KMS-11 (cell line): ENCODE results near the gene DNAJA4.
"Not testable (repeated sequence)": the region's sequence is repeated elsewhere in the genome, so short reads cannot be mapped to it uniquely, and the experiment has no call there.

Experiments used
- H2AFZ ChIP-seq: fragments of 200-600 bp; sonication (generic); 2 replicates; pipeline ENCODE4 v1.6.1; 2016; ENCODE audit warnings: antibody characterized with exemption, mixed run types, low read depth
- H3K27ac ChIP-seq: fragments of 200-600 bp; sonication (generic); 2 replicates; pipeline ENCODE4 v1.6.1; 2016; ENCODE audit warnings: mild to moderate bottlenecking, mixed run types
- H3K27me3 ChIP-seq: fragments of 200-600 bp; sonication (generic); 2 replicates; pipeline ENCODE4 v1.6.1; 2017; ENCODE audit warnings: mild to moderate bottlenecking, low read depth, mixed run types, moderate library complexity; ENCODE audit not compliant: insufficient read depth
- H3K36me3 ChIP-seq: fragments of 200-600 bp; sonication (generic); 2 replicates; pipeline ENCODE4 v1.6.1; 2017; ENCODE audit warnings: mild to moderate bottlenecking, mixed run types; ENCODE audit not compliant: insufficient read depth
- H3K4me1 ChIP-seq: fragments of 200-600 bp; sonication (generic); 2 replicates; pipeline ENCODE4 v1.6.1; 2016; ENCODE audit warnings: mild to moderate bottlenecking, low read depth, mixed run types; ENCODE audit not compliant: poor library complexity, severe bottlenecking
- H3K4me2 ChIP-seq: fragments of 200-600 bp; sonication (generic); 2 replicates; pipeline ENCODE4 v1.7.0; 2016; ENCODE audit warnings: mild to moderate bottlenecking, mixed run types
- H3K4me3 ChIP-seq: fragments of 200-600 bp; sonication (generic); IDR thresholded peaks from 2 replicates; pipeline ENCODE4 v1.6.1; 2017; ENCODE audit warnings: low read depth, low read length, mixed read lengths; ENCODE audit not compliant: insufficient read depth
- H3K79me2 ChIP-seq: fragments of 200-600 bp; sonication (generic); 2 replicates; pipeline ENCODE4 v1.6.1; 2016; ENCODE audit warnings: low read depth, mixed run types; ENCODE audit not compliant: insufficient read depth
- H3K9ac ChIP-seq: fragments of 200-600 bp; sonication (generic); 2 replicates; pipeline ENCODE4 v1.6.1; 2016; ENCODE audit warnings: mild to moderate bottlenecking, mixed run types
- H4K20me1 ChIP-seq: fragments of 200-600 bp; sonication (generic); 2 replicates; pipeline ENCODE4 v1.6.1; 2016; ENCODE audit warnings: mild to moderate bottlenecking, mixed run types; ENCODE audit not compliant: insufficient read depth
- CTCF ChIP-seq: fragments of 200-600 bp; sonication (generic); conservative IDR thresholded peaks from 2 replicates; pipeline ENCODE4 v1.6.1; 2017; ENCODE audit warnings: low read depth, mild to moderate bottlenecking, antibody characterized with exemption, low read length, moderate library complexity, mixed read lengths

Gene DNAJA4

GRCh38 chr15:78244893-78245292 lies 19.5 kb upstream of the DNAJA4 start:
- no peak for TF ChIP-seq CTCF
- Histone ChIP-seq H3K79me2 (no peaks in the 10 kb centered on the region), H3K27ac (no peak overlapping the region), H3K4me3 (no peak overlapping the region), H3K27me3 (no peaks in the 10 kb centered on the region), H3K4me2 (no peak overlapping the region), H2AFZ (no peak overlapping the region), H4K20me1 (no peaks in the 10 kb centered on the region), H3K4me1 (no peaks in the 10 kb centered on the region), H3K36me3 (no peaks in the 10 kb centered on the region), H3K9ac (no peak overlapping the region)

GRCh38 chr15:78245392-78245791 lies 19.0 kb upstream of the DNAJA4 start:
- H3K4me1 ChIP-seq, H3K27ac ChIP-seq, H3K36me3 ChIP-seq, H3K27me3 ChIP-seq, H3K79me2 ChIP-seq, H3K4me3 ChIP-seq, H4K20me1 ChIP-seq, H3K9ac ChIP-seq, H3K4me2 ChIP-seq, H2AFZ ChIP-seq: not testable (repeated sequence)

DNA sequence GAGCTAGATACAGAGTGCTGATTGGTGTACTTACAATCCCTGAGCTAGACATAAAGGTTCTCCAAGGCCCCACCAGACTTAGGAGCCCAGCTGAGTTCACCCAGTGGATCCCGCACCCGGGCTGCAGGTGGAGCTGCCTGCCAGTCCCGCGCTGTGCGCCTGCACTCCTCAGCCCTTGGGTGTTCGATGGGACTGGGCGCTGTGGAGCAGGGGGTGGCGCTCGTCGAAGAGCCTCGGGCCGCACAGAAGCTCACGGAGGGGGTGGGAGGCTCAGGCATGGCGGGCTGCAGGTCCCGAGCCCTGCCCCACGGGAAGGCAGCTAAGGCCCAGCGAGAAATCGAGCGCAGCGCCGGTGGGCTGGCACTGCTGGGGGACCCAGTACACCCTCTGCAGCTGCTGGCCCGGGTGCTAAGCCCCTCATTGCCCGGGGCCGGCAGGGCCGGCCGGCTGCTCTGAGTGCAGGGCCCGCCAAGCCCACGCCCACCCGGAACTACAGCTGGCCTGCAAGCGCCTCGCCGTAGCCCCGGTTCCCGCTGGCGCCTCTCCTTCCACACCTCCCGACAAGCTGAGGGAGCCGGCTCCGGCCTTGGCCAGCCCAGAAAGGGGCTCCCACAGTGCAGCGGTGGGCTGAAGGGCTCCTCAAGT lies 18.3 kb upstream of the DNAJA4 start:
- not testable (repeated sequence) for H3K4me3 ChIP-seq, H3K79me2 ChIP-seq, H3K27me3 ChIP-seq, H3K9ac ChIP-seq, H3K4me2 ChIP-seq, H3K4me1 ChIP-seq, H2AFZ ChIP-seq, H3K27ac ChIP-seq, H4K20me1 ChIP-seq, H3K36me3 ChIP-seq

DNA sequence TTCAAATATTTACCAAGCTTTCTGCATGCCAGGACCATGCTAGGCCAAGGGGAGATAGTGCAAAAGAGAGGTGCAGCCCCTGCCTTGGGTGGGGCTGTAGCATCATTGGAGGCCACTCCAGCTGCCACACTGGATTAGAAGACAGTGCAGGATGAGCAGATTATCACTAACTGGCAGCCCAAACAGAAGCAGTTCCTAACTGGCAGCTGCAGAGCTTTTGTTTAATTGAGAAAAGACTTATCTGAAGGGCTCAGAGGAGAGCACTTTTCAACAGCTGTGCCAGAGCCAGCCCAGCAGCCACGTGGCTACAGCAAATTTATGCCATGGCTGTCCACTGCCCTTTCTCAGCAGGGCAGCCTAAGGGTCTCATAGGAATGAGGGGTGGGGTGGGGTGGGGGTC lies 16.5 kb upstream of the DNAJA4 start:
- Histone ChIP-seq H3K27me3 (no peaks in the 10 kb centered on the region), H3K79me2 (no peaks in the 10 kb centered on the region), H4K20me1 (no peaks in the 10 kb centered on the region), H3K4me3 (no peak overlapping the region), H3K4me2 (no peak overlapping the region), H2AFZ (no peak overlapping the region), H3K9ac (no peak overlapping the region), H3K36me3 (no peaks in the 10 kb centered on the region), H3K27ac (no peak overlapping the region), H3K4me1 (no peaks in the 10 kb centered on the region)
- TF ChIP-seq CTCF, result no peak

DNA sequence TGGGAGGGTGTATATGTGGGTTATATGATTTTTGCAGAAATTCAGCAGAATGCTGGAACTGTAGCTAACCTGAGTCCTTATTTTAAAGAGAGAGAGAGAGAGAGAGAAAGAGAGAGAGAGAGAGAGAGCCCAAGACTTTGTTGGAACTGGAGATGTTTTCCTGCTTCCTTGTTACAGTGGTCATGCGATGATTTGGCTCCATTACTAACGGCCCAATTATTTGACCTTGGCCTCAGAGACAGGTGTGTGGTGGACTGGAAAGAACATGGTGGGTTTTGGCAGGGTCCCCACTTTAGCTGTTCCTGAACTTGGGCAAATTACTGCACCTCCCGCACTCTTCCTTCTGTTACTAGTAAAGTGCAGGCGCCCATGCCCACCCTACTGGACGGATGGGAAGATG lies 15.2 kb upstream of the DNAJA4 start:
- no peak for TF ChIP-seq CTCF
- H3K36me3 ChIP-seq, result no peaks in the 10 kb centered on the region
- H3K79me2 ChIP-seq, result no peaks in the 10 kb centered on the region
- H3K4me2 ChIP-seq, result no peak overlapping the region
- no peaks in the 10 kb centered on the region for H4K20me1 ChIP-seq
- no peak overlapping the region for H3K4me3 ChIP-seq
- no peak overlapping the region for H3K27ac ChIP-seq
- H3K27me3 ChIP-seq, result no peaks in the 10 kb centered on the region
- no peak overlapping the region for H2AFZ ChIP-seq
- no peak overlapping the region for H3K9ac ChIP-seq
- no peaks in the 10 kb centered on the region for H3K4me1 ChIP-seq
